ENCODE data around the gene E2F4.

E2F4 gene

DNA sequence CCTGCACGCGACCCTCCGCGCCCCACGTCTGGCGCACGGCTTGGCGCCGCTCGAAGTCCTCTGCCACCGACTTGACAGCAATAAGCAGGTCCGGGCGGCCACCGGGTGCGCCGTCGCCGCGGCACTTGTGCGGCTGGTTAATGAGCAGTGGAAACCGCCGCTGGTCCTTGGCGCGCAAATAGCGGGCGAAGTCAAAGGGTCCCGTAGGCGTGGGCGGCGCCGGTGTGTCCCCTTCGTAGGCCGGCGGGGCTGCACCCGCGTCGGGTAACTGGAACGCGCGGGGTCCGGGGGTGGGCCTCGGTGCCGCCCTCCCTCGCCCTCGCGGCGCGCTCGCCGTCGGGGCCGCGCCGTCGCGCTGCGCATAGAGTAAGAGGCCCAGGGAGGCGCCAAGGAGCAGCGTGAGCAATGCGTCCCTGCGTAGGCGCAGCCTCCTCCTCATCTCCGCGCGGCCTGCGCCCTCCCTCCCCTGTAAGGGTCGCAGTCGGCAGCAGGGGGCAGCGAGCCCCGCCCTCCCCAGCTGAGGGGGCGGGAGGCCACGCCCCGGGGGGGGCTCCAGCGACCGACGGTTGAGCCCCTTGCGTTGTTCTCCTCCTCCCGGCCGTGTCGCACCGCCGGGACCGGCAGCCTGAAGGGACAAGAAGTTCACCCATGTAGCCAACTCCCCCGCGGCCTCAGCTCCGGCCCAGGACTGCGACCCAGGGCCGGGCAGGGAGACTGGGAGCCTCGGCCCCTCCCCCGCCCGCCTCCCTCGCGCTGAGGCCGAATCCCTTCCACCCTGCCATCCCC is 41.7 kb upstream of the E2F4 start:
- Histone ChIP-seq H3K4me3 (ENCODE audit: insufficient read depth, low read length, poor library complexity, severe bottlenecking) (peak overlapping the region; percentile 13), H3K9me2 (replicated peaks; ENCODE audit: insufficient read depth, low read length) (no peaks in the 10 kb centered on the region), H3K36me3 (ENCODE audit: low read length) (no peaks in the 10 kb centered on the region), H3F3A (ENCODE audit: insufficient read depth) (no peaks in the 10 kb centered on the region), H3K79me2 (ENCODE audit: insufficient read depth, low read length) (no peaks in the 10 kb centered on the region), H3K27me3 (ENCODE audit: low read length) (no peaks in the 10 kb centered on the region), H2AFZ (ENCODE audit: low read depth, low read length, severe bottlenecking) (no peak overlapping the region), H3K9me3 (ENCODE audit: insufficient read depth, low read length) (no peaks in the 10 kb centered on the region), H3K4me2 (ENCODE audit: low read depth, low read length, poor library complexity, severe bottlenecking) (peak overlapping the region; percentile 39), H4K20me1 (ENCODE audit: low read depth, low read length) (no peaks in the 10 kb centered on the region), H3K27ac (ENCODE audit: low read depth, low read length) (no peak overlapping the region), H3K9ac (ENCODE audit: low read length) (peak overlapping the region; percentile 14; the same call in 1 of the 2 replicates)
- no peak for TF ChIP-seq EZH2phosphoT487 (conservative IDR thresholded peaks at IDR 0.05; ENCODE audit: low read length)
- TF ChIP-seq, protein P1, sequence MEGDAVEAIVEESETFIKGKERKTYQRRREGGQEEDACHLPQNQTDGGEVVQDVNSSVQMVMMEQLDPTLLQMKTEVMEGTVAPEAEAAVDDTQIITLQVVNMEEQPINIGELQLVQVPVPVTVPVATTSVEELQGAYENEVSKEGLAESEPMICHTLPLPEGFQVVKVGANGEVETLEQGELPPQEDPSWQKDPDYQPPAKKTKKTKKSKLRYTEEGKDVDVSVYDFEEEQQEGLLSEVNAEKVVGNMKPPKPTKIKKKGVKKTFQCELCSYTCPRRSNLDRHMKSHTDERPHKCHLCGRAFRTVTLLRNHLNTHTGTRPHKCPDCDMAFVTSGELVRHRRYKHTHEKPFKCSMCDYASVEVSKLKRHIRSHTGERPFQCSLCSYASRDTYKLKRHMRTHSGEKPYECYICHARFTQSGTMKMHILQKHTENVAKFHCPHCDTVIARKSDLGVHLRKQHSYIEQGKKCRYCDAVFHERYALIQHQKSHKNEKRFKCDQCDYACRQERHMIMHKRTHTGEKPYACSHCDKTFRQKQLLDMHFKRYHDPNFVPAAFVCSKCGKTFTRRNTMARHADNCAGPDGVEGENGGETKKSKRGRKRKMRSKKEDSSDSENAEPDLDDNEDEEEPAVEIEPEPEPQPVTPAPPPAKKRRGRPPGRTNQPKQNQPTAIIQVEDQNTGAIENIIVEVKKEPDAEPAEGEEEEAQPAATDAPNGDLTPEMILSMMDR (IDR thresholded peaks at IDR 0.05; ENCODE audit: insufficient read depth, low read length, poor library complexity, severe bottlenecking), result no peak

GRCh38 chr16:67150833-67151396 is 41.0 kb upstream of the E2F4 start, which contains the start of gene B3GNT9:
B3GNT9 (minus strand) TSS chr16:67150998; CDS start chr16:67150485, 513 bp downstream.
- no peaks in the 10 kb centered on the region for H3K36me3 ChIP-seq (ENCODE audit: low read length)
- H3K9ac ChIP-seq (ENCODE audit: low read length), result peak within 1 kb of the TSS; percentile 14; the same call in 1 of the 2 replicates
- no peaks in the 10 kb centered on the region for H4K20me1 ChIP-seq (ENCODE audit: low read depth, low read length)
- TF ChIP-seq, protein P1 (IDR thresholded peaks at IDR 0.05; ENCODE audit: insufficient read depth, low read length, poor library complexity, severe bottlenecking), result no peak
- no peak for TF ChIP-seq EZH2phosphoT487 (conservative IDR thresholded peaks at IDR 0.05; ENCODE audit: low read length)
- no peaks in the 10 kb centered on the region for H3K9me3 ChIP-seq (ENCODE audit: insufficient read depth, low read length)
- H3K27ac ChIP-seq (ENCODE audit: low read depth, low read length), result no peak within 1 kb of the TSS
- no peaks in the 10 kb centered on the region for H3K9me2 ChIP-seq (replicated peaks; ENCODE audit: insufficient read depth, low read length)
- no peak within 1 kb of the TSS for H2AFZ ChIP-seq (ENCODE audit: low read depth, low read length, severe bottlenecking)
- no peaks in the 10 kb centered on the region for H3F3A ChIP-seq (ENCODE audit: insufficient read depth)
- H3K27me3 ChIP-seq (ENCODE audit: low read length), result no peaks in the 10 kb centered on the region
- no peaks in the 10 kb centered on the region for H3K79me2 ChIP-seq (ENCODE audit: insufficient read depth, low read length)
- peak within 1 kb of the TSS; percentile 13 for H3K4me3 ChIP-seq (ENCODE audit: insufficient read depth, low read length, poor library complexity, severe bottlenecking)
- H3K4me2 ChIP-seq (ENCODE audit: low read depth, low read length, poor library complexity, severe bottlenecking), result peak within 1 kb of the TSS; percentile 39

DNA sequence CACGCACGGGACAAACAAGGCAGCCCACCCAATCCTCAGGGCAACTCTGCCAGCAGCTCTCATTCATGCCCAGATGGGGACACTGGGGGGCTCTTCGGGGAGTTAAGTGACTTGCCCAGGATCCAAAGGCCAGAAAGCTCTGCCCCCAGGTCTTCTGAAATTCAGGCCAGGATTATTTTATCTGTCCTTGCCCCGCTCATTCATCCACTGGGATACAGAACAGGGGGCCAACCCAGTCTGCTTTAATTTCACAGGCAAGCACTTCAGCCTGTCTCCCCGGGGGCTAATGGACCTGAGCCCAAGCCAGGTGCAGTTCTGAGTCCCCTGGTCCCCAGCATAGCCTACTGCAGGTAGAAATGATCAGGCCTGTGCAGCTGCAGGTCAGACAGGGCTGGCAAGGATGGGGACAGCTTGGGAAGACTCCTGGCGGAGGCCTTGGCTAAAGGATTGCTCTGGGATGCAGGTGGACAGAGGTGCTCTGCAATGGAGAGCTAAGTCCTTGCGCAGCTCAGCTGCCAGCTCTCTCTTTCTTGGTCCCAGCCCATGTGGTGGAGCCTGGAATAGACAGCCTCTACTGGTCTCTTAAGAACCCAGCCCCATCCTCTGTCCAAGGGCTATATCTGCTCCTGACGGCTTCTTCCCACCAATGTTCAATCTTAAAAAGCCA is 40.4 kb upstream of the E2F4 start:
- TF ChIP-seq EZH2phosphoT487 (conservative IDR thresholded peaks at IDR 0.05; ENCODE audit: low read length), result no peak
- TF ChIP-seq, protein P1 (IDR thresholded peaks at IDR 0.05; ENCODE audit: insufficient read depth, low read length, poor library complexity, severe bottlenecking), result no peak
- no peak overlapping the region for H3K4me3 ChIP-seq (ENCODE audit: insufficient read depth, low read length, poor library complexity, severe bottlenecking)
- no peaks in the 10 kb centered on the region for H3K27me3 ChIP-seq (ENCODE audit: low read length)
- H4K20me1 ChIP-seq (ENCODE audit: low read depth, low read length), result no peaks in the 10 kb centered on the region
- H3K27ac ChIP-seq (ENCODE audit: low read depth, low read length), result no peak overlapping the region
- no peaks in the 10 kb centered on the region for H3K36me3 ChIP-seq (ENCODE audit: low read length)
- no peak overlapping the region for H2AFZ ChIP-seq (ENCODE audit: low read depth, low read length, severe bottlenecking)
- H3K4me2 ChIP-seq (ENCODE audit: low read depth, low read length, poor library complexity, severe bottlenecking), result no peak overlapping the region
- no peaks in the 10 kb centered on the region for H3K79me2 ChIP-seq (ENCODE audit: insufficient read depth, low read length)
- H3F3A ChIP-seq (ENCODE audit: insufficient read depth), result no peaks in the 10 kb centered on the region
- no peak overlapping the region for H3K9ac ChIP-seq (ENCODE audit: low read length)
- H3K9me3 ChIP-seq (ENCODE audit: insufficient read depth, low read length), result no peaks in the 10 kb centered on the region
- no peaks in the 10 kb centered on the region for H3K9me2 ChIP-seq (replicated peaks; ENCODE audit: insufficient read depth, low read length)

Measured in SU-DHL-6 (cell line).